PC-9 (cell line): ENCODE results near the gene NOB1.

Source experiments
- CTCF ChIP-seq: fragments of 200-600 bp; sonication (generic); conservative IDR thresholded peaks from 2 replicates; pipeline ENCODE4 v1.6.1; 2017; ENCODE audit warnings: mixed run types, antibody characterized with exemption, mild to moderate bottlenecking, moderate library complexity
- EZH2 ChIP-seq: fragments of 200-600 bp; sonication (generic); IDR thresholded peaks from 2 replicates; pipeline ENCODE4 v1.8.0; 2017; ENCODE audit warnings: antibody characterized with exemption, low read depth

- TF ChIP-seq CTCF (no peak), EZH2 (no peak)
These were observed 2.0 kb upstream of the NOB1 start for GRCh38 chr16:69756705-69757104.
